Amniotic epithelial cell (primary cell): Measurements from ENCODE around the gene ARAP3.

Source experiments
- DNase-seq: peaks from one replicate; pipeline ENCODE4 v3.0.0-alpha.2; 2010; ENCODE audit warnings: low read depth

Gene ARAP3

GRCh38 chr5:141639357-141640050, 42.5 kb downstream of the ARAP3 start:
- DNase-seq: no peak

- no peak for DNase-seq
These were observed 43.3 kb downstream of the ARAP3 start for GRCh38 chr5:141638771-141639170.

- peak; percentile 49 for DNase-seq
These were observed 44.1 kb downstream of the ARAP3 start for GRCh38 chr5:141637767-141638419.

GRCh38 chr5:141637123-141637766, 44.8 kb downstream of the ARAP3 start:
- DNase-seq: no peak

GRCh38 chr5:141636413-141637122, 45.5 kb downstream of the ARAP3 start, which contains the start of the genes HDAC3 and RELL2:
Gene HDAC3, minus strand, starts transcription at chr5:141636849. Its CDS starts 59 bp downstream, at chr5:141636790.
Gene RELL2, plus strand, starts transcription at chr5:141636997. Its CDS starts 1,229 bp downstream, at chr5:141638226.
- DNase-seq: peak; percentile 77

- DNase-seq: no peak
These were observed 46.0 kb downstream of the ARAP3 start for GRCh38 chr5:141636106-141636412.

GRCh38 chr5:141635646-141636045, 46.4 kb downstream of the ARAP3 start:
- DNase-seq: no peak

- no peak for DNase-seq
These were observed 47.3 kb downstream of the ARAP3 start for GRCh38 chr5:141634720-141635119.

GRCh38 chr5:141633871-141634561, 48.0 kb downstream of the ARAP3 start:
- DNase-seq: no peak

- no peak for DNase-seq
These were observed 49.4 kb downstream of the ARAP3 start for GRCh38 chr5:141632650-141633049.

- no peak for DNase-seq
These were observed 51.4 kb downstream of the ARAP3 start for GRCh38 chr5:141630570-141631140.

GRCh38 chr5:141628175-141628788, 53.7 kb downstream of the ARAP3 start:
- peak; percentile 21 for DNase-seq

GRCh38 chr5:141623611-141624010, 58.4 kb downstream of the ARAP3 start:
- no peak for DNase-seq

GRCh38 chr5:141623186-141623585, 58.8 kb downstream of the ARAP3 start:
- DNase-seq: no peak

- peak; percentile 94 for DNase-seq
These were observed 63.1 kb downstream of the ARAP3 start, which contains the start of gene DIAPH1 for GRCh38 chr5:141618804-141619554. Gene DIAPH1, minus strand, starts transcription at chr5:141619000. Its CDS starts 86 bp downstream, at chr5:141618914.

GRCh38 chr5:141618030-141618803, 63.8 kb downstream of the ARAP3 start:
- no peak for DNase-seq

- DNase-seq: no peak
These were observed 64.4 kb downstream of the ARAP3 start for GRCh38 chr5:141617682-141618029.

- DNase-seq: no peak
These were observed 64.9 kb downstream of the ARAP3 start for GRCh38 chr5:141617128-141617527.

- DNase-seq: no peak
These were observed 65.9 kb downstream of the ARAP3 start for GRCh38 chr5:141615991-141616720.
